Activated naive CD4-positive, alpha-beta T cell treated with anti-CD3 and anti-CD28 coated beads for 36 hours (primary cell): ENCODE data around the gene SDK1. TPM values are rescaled to one million over a fixed set of nuclear protein-coding genes. Genes with fewer than 3 reads are reported as not detected.
"Not testable (repeated sequence)": the region's sequence is repeated elsewhere in the genome, so short reads cannot be mapped to it uniquely, and the experiment has no call there.

Experiments
- CTCF ChIA-PET: fragments of 350-600 bp; sonication (Branson Sonifier 250); formaldehyde crosslinking; loops from one replicate; lab custom pipeline; 2021; ENCODE audit warnings: antibody characterized with exemption; lab: Charles Lee
- DNase-seq: peaks from one replicate; pipeline ENCODE4 v3.0.0-alpha.2; 2020
- H3K27ac Mint-ChIP-seq: one replicate; pipeline ENCODE4 v1.8.0; 2021; ENCODE audit warnings: mild to moderate bottlenecking, mixed read lengths
- H3K27me3 Mint-ChIP-seq: one replicate; pipeline ENCODE4 v1.8.0; 2021; ENCODE audit warnings: low read depth, mixed read lengths
- H3K36me3 Mint-ChIP-seq: one replicate; pipeline ENCODE4 v1.8.0; 2021; ENCODE audit warnings: low read depth, mixed read lengths
- H3K4me1 Mint-ChIP-seq: one replicate; pipeline ENCODE4 v1.8.0; 2021; ENCODE audit warnings: low read depth, mixed read lengths
- H3K4me3 Mint-ChIP-seq: one replicate; pipeline ENCODE4 v1.8.0; 2021; ENCODE audit warnings: mild to moderate bottlenecking, moderate library complexity, mixed read lengths
- H3K9me3 Mint-ChIP-seq: one replicate; pipeline ENCODE4 v1.8.0; 2021; ENCODE audit warnings: mixed read lengths
- intact Hi-C: fragments of 100-400 bp; cut with micrococcal nuclease; formaldehyde crosslinking; loops from one replicate; pipeline ENCODE4 v1.15.1; 2023
- total RNA-seq, 2 experiments: library from RNA; stranded (reverse); gene quantifications; one replicate each; pipeline ENCODE4 v1.2.3, GENCODE V29; 2021

Gene SDK1
- total RNA-seq, 2 experiments from 2014 or later, result 1.3 to 2.0 TPM

DNA sequence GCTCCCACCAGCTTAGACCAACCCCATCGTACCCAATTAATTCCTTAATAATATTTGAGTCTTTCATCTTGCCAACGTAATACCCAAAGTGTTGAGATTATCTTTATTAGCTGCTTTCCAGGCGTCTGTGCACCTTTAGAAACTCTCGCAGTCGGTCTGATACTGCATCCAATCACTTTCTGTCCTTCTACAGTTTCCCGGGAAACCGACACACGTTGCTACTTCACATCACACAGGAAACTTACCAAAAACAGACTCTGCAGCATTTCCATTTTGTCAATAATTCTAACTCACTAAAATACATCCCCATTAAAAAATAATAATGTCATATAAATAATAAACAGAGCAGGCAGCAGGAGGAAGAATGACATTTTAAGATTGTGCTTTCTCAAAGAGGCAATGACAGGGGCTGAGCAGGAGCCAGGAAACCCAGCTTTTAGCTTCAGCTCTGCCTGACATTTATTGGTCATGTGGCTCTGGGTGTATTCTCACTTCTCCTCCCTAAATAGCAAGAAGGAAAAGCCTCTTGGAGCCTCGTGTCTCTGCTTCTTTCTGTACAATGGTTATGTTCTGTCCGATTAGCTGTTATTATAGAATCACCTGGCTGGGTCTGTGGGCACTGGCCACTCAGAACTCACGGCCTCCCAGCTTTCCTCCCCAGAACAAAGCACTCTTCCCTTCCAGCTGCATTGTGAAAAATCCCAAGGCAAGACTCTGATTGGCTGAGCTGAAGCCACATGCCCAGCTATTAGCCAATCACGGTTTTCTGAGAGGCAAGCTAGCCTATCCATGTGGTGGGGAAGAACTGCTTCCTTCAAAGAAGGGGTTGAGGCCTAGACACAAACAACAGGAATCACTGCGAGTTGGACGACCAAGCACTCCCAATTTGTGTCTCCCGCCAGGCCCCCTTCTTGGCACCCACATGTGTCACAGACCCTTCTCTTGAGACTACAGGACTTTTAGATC lies 956.4 kb downstream of the SDK1 start:
- DNase-seq, result no peak
- H3K9me3 Mint-ChIP-seq, result peaks cover 10% of the 10 kb centered on the region
- CTCF ChIA-PET, result interaction anchor here (0.6 kb wide), 1 partner anchor 997 kb away, joined by 3 read pairs; no protein-coding TSS in a partner anchor
- H3K4me1 Mint-ChIP-seq, result no peaks in the 10 kb centered on the region
- intact Hi-C loops, result no loop called here
- no peaks in the 10 kb centered on the region for H3K27me3 Mint-ChIP-seq
- no peak overlapping the region for H3K27ac Mint-ChIP-seq
- H3K4me3 Mint-ChIP-seq, result no peak overlapping the region
- H3K36me3 Mint-ChIP-seq, result no peaks in the 10 kb centered on the region

DNA sequence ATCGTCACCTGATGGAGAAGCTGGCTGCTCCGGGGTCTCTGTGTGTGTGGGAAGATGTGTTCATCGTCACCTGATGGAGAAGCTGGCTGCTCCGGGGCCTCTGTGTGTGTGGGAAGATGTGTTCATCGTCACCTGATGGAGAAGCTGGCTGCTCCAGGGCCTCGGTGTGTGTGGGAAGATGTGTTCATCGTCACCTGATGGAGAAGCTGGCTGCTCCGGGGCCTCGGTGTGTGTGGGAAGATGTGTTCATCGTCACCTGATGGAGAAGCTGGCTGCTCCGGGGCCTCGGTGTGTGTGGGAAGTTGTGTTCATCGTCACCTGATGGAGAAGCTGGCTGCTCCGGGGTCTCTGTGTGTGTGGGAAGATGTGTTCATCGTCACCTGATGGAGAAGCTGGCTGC lies 959.1 kb downstream of the SDK1 start:
- H3K4me3 Mint-ChIP-seq, H3K9me3 Mint-ChIP-seq, H3K36me3 Mint-ChIP-seq, H3K4me1 Mint-ChIP-seq, H3K27me3 Mint-ChIP-seq, H3K27ac Mint-ChIP-seq, intact Hi-C loops, DNase-seq, CTCF ChIA-PET: not testable (repeated sequence)

DNA sequence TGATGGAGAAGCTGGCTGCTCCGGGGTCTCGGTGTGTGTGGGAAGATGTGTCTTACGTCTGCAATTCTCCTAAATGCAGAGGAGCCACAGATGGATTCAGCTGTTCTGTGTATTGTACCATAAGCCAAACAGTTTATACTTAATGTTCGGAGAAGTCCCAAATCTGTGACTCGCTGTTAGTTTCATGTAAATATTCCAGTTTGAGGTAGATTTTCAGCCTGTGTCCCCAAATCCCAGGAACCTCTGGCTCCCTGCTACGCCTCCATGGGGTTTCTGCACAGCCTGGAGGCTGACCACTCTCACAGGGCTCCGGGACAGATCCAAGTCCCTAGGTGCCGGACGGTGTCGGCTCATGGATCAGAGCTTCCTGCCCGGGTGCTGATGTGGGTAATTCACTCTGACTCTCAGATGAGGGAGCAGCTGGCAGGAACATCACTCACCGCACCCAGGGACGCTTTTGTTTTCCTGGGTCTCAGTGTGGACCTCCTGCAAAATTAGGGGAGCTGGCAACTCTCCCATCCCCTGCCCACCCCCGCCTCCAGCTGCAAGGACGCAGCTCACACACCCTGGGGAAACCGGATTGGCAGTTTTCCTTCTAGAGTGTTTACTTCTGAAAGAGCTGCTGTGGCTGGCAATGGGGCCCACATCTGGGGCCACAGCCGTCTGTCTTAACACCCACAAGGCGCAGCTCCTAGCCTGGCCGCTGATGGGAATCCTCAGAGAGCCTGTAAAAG lies 960.0 kb downstream of the SDK1 start:
- CTCF ChIA-PET, result no interaction called here
- no peaks in the 10 kb centered on the region for H3K36me3 Mint-ChIP-seq
- H3K27me3 Mint-ChIP-seq, result peaks cover 4% of the 10 kb centered on the region
- H3K27ac Mint-ChIP-seq, result no peak overlapping the region
- no peaks in the 10 kb centered on the region for H3K9me3 Mint-ChIP-seq
- H3K4me1 Mint-ChIP-seq, result no peaks in the 10 kb centered on the region
- no peak overlapping the region for H3K4me3 Mint-ChIP-seq
- intact Hi-C loops, result no loop called here
- DNase-seq, result no peak

DNA sequence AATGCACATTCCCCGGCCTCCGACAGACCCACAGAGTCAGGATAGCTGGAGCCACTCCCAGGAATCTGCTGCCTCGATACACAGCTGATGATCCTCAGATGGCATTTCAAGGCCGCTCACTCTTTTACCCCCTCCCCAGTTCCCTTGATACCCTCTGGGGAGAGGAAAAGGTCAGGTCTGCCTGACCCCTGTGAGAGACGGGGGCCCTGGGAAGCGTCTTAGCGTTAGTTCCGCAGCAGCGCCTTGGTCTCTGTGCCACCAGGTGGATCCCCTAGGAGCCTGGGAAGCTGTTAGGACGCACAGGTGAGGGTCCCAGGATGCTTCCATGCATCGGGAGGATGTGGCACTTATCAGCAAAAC lies 960.5 kb downstream of the SDK1 start:
- CTCF ChIA-PET, result no interaction called here
- intact Hi-C loops, result no loop called here
- H3K4me1 Mint-ChIP-seq, result no peaks in the 10 kb centered on the region
- H3K9me3 Mint-ChIP-seq, result no peaks in the 10 kb centered on the region
- H3K27me3 Mint-ChIP-seq, result peaks cover 6% of the 10 kb centered on the region
- no peak overlapping the region for H3K4me3 Mint-ChIP-seq
- no peak for DNase-seq
- no peak overlapping the region for H3K27ac Mint-ChIP-seq
- no peaks in the 10 kb centered on the region for H3K36me3 Mint-ChIP-seq

DNA sequence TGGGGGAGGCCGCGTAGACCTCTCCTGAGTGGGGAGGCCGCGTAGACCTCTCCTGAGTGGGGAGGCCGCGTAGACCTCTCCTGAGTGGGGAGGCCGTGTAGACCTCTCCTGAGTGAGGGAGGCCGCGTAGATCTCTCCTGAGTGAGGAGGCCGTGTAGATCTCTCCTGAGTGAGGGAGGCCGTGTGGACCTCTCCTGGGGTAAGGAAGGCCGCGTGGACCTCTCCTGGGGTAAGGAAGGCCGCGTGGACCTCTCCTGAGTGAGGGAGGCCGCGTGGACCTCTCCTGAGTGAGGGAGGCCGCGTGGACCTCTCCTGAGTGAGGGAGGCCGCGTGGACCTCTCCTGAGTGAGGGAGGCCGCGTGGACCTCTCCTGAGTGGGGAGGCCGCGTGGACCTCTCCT lies 963.2 kb downstream of the SDK1 start:
- H3K4me3 Mint-ChIP-seq, CTCF ChIA-PET, H3K9me3 Mint-ChIP-seq, H3K27ac Mint-ChIP-seq, intact Hi-C loops, DNase-seq, H3K36me3 Mint-ChIP-seq, H3K27me3 Mint-ChIP-seq, H3K4me1 Mint-ChIP-seq: not testable (repeated sequence)

GRCh38 chr7:4265066-4265465 lies 964.0 kb downstream of the SDK1 start:
- Mint-ChIP-seq H3K36me3 (no peaks in the 10 kb centered on the region), H3K27ac (no peak overlapping the region), H3K4me1 (no peaks in the 10 kb centered on the region), H3K4me3 (no peak overlapping the region), H3K27me3 (peaks cover 6% of the 10 kb centered on the region), H3K9me3 (no peaks in the 10 kb centered on the region)
- CTCF ChIA-PET, result no interaction called here
- intact Hi-C loops, result no loop called here
- DNase-seq, result no peak

DNA sequence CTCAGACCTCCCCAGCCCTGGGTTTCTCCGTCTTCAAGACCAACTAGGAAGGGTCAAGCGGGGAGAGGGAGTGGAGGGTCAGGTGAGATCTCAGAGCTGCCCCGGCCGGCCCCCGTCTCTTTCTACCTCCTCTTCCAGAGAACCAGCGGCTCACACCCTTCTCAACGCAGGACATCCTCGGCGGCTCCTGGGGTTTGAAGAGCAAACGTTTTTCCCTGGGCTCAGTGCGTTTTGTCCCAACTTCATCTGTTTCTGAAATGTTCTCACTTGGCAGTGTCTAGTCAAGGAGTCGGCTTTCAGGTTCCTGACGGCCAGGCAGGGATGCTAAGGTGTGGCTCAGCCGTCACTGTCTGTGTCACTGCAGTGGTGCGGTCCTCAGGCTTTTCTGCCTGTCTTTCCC lies 964.6 kb downstream of the SDK1 start:
- DNase-seq, result no peak
- Mint-ChIP-seq H3K27me3 (peaks cover 8% of the 10 kb centered on the region), H3K27ac (no peak overlapping the region), H3K4me3 (no peak overlapping the region), H3K36me3 (no peaks in the 10 kb centered on the region), H3K9me3 (no peaks in the 10 kb centered on the region), H3K4me1 (no peaks in the 10 kb centered on the region)
- intact Hi-C loops, result no loop called here
- CTCF ChIA-PET, result no interaction called here

DNA sequence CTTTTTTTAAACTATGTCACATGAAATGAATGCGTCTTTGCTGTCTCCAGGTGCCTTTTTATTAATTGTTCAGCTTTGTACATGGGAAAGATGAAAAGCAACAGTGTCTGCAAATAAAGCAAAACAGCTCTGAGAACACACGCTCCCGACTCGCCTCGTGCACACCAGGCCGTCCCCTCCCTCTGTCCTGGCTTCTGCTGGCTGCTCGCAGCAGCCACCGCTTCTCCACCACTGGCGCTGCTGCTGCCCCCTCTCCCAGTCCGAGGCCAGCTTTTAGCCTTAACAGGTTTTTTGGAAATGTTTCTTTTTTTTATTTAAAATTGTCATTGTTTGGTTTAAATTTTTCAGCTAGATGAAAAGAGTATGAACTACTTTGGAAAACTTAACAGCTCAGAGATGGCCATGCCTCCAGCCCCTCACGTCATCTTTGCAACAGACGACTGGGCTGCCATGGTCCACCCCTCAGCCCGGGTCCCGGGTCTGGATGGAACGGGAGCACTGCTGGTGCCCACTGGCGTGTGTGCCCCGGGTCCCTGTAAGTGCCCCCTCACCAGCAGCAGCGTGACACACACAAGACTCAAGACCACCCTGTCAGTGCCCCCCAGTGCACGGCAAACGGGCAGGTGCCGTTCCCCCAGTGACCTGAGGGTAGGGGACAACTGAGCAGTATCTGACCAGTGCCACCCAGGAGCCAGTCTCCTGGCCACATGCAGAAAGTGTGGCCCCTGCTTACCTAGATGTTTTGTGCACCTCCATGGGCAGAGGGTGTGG lies 965.4 kb downstream of the SDK1 start:
- CTCF ChIA-PET, result no interaction called here
- H3K4me3 Mint-ChIP-seq, result no peak overlapping the region

DNA sequence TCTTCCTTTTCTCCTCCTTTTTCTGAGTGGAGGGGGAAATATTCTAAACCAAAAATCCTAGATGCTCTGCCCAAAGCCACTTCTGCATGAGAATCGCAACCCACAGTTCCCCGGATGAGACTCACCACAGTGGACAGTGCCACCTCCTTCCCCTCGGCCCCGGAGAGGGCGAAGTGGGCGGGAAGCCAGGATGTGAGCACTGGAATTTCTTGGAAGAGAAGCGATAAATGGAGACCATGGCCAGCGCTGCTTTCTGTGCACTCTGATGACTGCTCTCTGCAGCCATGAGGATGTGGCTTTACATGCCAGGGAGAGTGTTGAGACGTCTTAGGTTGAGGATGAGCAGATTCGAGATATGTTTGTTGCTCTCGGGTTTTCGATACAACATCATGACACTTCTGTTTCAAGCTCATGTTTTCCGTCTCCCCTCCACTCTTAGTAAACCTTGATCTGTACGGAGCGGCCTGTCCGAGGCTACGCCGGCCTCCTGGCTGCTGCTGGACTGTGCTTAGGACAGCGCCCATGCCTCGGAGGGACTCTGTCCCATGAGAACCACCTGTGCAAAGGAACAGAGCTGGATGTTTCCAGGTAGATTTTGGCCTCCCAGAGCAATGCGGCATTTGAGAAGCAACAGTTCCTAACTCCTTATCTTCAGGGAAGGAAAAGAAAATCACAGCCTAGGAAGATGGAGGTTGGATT lies 966.4 kb downstream of the SDK1 start:
- no peaks in the 10 kb centered on the region for H3K9me3 Mint-ChIP-seq
- intact Hi-C loops, result no loop called here
- CTCF ChIA-PET, result interaction anchor here (0.5 kb wide), 1 partner anchor 414 kb away, joined by 5 read pairs; no protein-coding TSS in a partner anchor

More for the DNA sequence above, 965.4 kb downstream of the SDK1 start:
- no peak for DNase-seq
- H3K4me1 Mint-ChIP-seq, result no peaks in the 10 kb centered on the region
- H3K27ac Mint-ChIP-seq, result no peak overlapping the region
- H3K36me3 Mint-ChIP-seq, result no peaks in the 10 kb centered on the region
- intact Hi-C loops, result no loop called here
- peaks cover 8% of the 10 kb centered on the region for H3K27me3 Mint-ChIP-seq
- H3K9me3 Mint-ChIP-seq, result no peaks in the 10 kb centered on the region

GRCh38 chr7:4268040-4268965 lies 967.3 kb downstream of the SDK1 start:
- Mint-ChIP-seq H3K4me1 (no peaks in the 10 kb centered on the region), H3K36me3 (no peaks in the 10 kb centered on the region), H3K27ac (no peak overlapping the region), H3K9me3 (no peaks in the 10 kb centered on the region), H3K27me3 (peaks cover 8% of the 10 kb centered on the region), H3K4me3 (no peak overlapping the region)
- intact Hi-C loops, result no loop called here
- DNase-seq, result no peak
- CTCF ChIA-PET, result no interaction called here

More for the DNA sequence above, 966.4 kb downstream of the SDK1 start:
- no peaks in the 10 kb centered on the region for H3K4me1 Mint-ChIP-seq
- H3K4me3 Mint-ChIP-seq, result no peak overlapping the region
- H3K36me3 Mint-ChIP-seq, result no peaks in the 10 kb centered on the region
- peaks cover 8% of the 10 kb centered on the region for H3K27me3 Mint-ChIP-seq
- DNase-seq, result no peak
- H3K27ac Mint-ChIP-seq, result no peak overlapping the region

- H3K4me3 Mint-ChIP-seq, result no peak overlapping the region
- CTCF ChIA-PET, result no interaction called here
- H3K4me1 Mint-ChIP-seq, result no peaks in the 10 kb centered on the region
Measured at GRCh38 chr7:4269086-4269485, 968.0 kb downstream of the SDK1 start.

More at GRCh38 chr7:4269086-4269485, 968.0 kb downstream of the SDK1 start:
- Mint-ChIP-seq H3K36me3 (no peaks in the 10 kb centered on the region), H3K9me3 (no peaks in the 10 kb centered on the region), H3K27ac (no peak overlapping the region), H3K27me3 (peaks cover 8% of the 10 kb centered on the region)
- DNase-seq, result no peak
- intact Hi-C loops, result no loop called here
